K562 (cell line): Measurements from ENCODE around the gene TXNRD1. TPM values are rescaled to one million over a fixed set of nuclear protein-coding genes. Genes with fewer than 3 reads are reported as not detected.

Source experiments
- EP400 ChIP-seq: fragments of 450-650 bp; IDR thresholded peaks from 2 replicates; pipeline ENCODE4 v1.6.1; 2017; ENCODE audit warnings: antibody characterized with exemption, mild to moderate bottlenecking, moderate library complexity
- ZNF764 ChIP-seq: fragments of 250-450 bp; sonication (Bioruptor Pico); IDR thresholded peaks from 2 replicates; pipeline ENCODE4 v1.4.0; 2020; ENCODE audit warnings: low read depth, mild to moderate bottlenecking, moderate library complexity
- polyA plus RNA-seq, 8 experiments: library from polyadenylated mRNA; depleted of rRNA in 4 of 8; stranded (reverse) in 5 of 8; unstranded in 3 of 8; fragments of >200 nt; fragmentation: Nextera tagmentation in 2 of 8; fragmentation: Illumina TruSeq in 1 of 8; extraction: Ambion mirVana in 2 of 8; extraction: Trizol in 1 of 8; gene quantifications; 2 replicates each; pipeline versions ENCODE4 v1.2.1 to v1.2.3, GENCODE V29; 2011 to 2014; ENCODE audit warnings: inconsistent platforms in 1 of 8, missing spikeins in 1 of 8
- total RNA-seq, 7 experiments: library from RNA; depleted of rRNA in 6 of 7; stranded (reverse); fragments of >200 nt in 6 of 7; fragmentation: Illumina TruSeq in 2 of 7; extraction: Trizol in 2 of 7; gene quantifications; 2 replicates each; pipeline versions ENCODE4 v1.2.1 to v1.2.3, GENCODE V29; 2011 to 2021; ENCODE audit warnings: low replicate concordance in 1 of 7
- TF ChIP-seq, protein P1 (sequence below): fragments of 200-800 bp; sonication (Bioruptor generic); IDR thresholded peaks from 2 replicates; pipeline ENCODE4 v1.6.1; 2016; ENCODE audit warnings: missing genetic modification characterization, missing compliant biosample characterization
- TF ChIP-seq, protein P2 (sequence below): IDR thresholded peaks from 3 replicates; pipeline ENCODE4 v1.6.1; 2011; ENCODE audit warnings: borderline replicate concordance, mild to moderate bottlenecking, moderate library complexity; ENCODE audit not compliant: insufficient read length; ENCODE audit errors: extremely low read depth

The TXNRD1 gene
- total and polyA plus RNA-seq, 9 of the 15 experiments (the other 6 are each of a cell fraction or from before 2014, with no cell fraction given): 107 to 189 (median 146) TPM

DNA sequence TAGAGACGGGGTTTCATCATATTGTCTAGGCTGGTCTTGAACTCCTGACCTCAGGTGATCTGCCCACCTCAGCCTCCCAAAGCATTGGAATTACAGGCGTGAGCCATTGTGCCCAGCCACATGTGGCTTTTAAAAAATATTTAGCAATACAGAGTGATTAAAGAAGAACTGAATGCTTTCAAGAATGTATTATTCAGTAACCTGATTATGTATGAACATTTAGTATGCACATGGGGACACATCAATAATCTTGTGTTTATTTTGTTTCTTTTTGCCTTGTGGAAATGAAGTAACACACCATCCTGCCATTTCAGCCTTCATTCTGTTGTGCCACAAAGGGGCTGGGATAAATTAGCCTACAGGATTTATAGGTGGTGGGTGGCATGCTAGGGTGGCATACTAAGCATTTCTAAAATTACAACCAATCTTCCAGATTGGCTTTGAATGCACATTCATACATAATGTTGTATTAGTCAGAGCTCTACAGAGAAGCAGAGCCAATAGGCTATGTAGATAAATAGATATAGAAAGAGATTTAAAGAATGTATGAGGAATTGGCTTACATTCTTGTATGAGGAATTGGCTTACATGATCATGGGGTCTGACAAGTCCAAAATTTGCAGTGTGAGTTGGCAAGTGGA lies 25.5 kb upstream of the TXNRD1 start (continued):
- TF ChIP-seq, protein P1, sequence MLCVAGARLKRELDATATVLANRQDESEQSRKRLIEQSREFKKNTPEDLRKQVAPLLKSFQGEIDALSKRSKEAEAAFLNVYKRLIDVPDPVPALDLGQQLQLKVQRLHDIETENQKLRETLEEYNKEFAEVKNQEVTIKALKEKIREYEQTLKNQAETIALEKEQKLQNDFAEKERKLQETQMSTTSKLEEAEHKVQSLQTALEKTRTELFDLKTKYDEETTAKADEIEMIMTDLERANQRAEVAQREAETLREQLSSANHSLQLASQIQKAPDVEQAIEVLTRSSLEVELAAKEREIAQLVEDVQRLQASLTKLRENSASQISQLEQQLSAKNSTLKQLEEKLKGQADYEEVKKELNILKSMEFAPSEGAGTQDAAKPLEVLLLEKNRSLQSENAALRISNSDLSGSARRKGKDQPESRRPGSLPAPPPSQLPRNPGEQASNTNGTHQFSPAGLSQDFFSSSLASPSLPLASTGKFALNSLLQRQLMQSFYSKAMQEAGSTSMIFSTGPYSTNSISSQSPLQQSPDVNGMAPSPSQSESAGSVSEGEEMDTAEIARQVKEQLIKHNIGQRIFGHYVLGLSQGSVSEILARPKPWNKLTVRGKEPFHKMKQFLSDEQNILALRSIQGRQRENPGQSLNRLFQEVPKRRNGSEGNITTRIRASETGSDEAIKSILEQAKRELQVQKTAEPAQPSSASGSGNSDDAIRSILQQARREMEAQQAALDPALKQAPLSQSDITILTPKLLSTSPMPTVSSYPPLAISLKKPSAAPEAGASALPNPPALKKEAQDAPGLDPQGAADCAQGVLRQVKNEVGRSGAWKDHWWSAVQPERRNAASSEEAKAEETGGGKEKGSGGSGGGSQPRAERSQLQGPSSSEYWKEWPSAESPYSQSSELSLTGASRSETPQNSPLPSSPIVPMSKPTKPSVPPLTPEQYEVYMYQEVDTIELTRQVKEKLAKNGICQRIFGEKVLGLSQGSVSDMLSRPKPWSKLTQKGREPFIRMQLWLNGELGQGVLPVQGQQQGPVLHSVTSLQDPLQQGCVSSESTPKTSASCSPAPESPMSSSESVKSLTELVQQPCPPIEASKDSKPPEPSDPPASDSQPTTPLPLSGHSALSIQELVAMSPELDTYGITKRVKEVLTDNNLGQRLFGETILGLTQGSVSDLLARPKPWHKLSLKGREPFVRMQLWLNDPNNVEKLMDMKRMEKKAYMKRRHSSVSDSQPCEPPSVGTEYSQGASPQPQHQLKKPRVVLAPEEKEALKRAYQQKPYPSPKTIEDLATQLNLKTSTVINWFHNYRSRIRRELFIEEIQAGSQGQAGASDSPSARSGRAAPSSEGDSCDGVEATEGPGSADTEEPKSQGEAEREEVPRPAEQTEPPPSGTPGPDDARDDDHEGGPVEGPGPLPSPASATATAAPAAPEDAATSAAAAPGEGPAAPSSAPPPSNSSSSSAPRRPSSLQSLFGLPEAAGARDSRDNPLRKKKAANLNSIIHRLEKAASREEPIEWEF: no peak
- TF ChIP-seq, protein P2, sequence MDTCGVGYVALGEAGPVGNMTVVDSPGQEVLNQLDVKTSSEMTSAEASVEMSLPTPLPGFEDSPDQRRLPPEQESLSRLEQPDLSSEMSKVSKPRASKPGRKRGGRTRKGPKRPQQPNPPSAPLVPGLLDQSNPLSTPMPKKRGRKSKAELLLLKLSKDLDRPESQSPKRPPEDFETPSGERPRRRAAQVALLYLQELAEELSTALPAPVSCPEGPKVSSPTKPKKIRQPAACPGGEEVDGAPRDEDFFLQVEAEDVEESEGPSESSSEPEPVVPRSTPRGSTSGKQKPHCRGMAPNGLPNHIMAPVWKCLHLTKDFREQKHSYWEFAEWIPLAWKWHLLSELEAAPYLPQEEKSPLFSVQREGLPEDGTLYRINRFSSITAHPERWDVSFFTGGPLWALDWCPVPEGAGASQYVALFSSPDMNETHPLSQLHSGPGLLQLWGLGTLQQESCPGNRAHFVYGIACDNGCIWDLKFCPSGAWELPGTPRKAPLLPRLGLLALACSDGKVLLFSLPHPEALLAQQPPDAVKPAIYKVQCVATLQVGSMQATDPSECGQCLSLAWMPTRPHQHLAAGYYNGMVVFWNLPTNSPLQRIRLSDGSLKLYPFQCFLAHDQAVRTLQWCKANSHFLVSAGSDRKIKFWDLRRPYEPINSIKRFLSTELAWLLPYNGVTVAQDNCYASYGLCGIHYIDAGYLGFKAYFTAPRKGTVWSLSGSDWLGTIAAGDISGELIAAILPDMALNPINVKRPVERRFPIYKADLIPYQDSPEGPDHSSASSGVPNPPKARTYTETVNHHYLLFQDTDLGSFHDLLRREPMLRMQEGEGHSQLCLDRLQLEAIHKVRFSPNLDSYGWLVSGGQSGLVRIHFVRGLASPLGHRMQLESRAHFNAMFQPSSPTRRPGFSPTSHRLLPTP: no peak
- TF ChIP-seq ZNF764 (CRISPR knock-in tag): no peak
- no peak for TF ChIP-seq EP400
